Left renal cortex interstitium (tissue), 4 donors: ENCODE results near the gene MTREX. TPM values are rescaled to one million over a fixed set of nuclear protein-coding genes. Genes with fewer than 3 reads are reported as not detected.

ENCODE experiments used
- DNase-seq, 4 donors: peaks; one replicate each; pipeline ENCODE4 v3.0.0-alpha.2; 2013; ENCODE audit warnings: low read depth in 4 of 4, low spot score in 2 of 4, missing footprints in 1 of 4
- polyA plus RNA-seq, 4 donors: library from polyadenylated mRNA; unstranded; fragments of 120-200 nt; gene quantifications; one replicate each; pipeline ENCODE4 v1.2.1, GENCODE V29; 2013; ENCODE audit not compliant: insufficient read length in 4 of 4

Gene MTREX
- polyA plus RNA-seq, 4 donors = 83.4 to 114 (median 97.8) TPM

- DNase-seq = no peak
These were observed 111.5 kb downstream of the MTREX start for GRCh38 chr5:55418994-55419968.

- DNase-seq = no peak
These were observed 113.3 kb downstream of the MTREX start for GRCh38 chr5:55421074-55421529.

- no peak for DNase-seq
These were observed 118.7 kb downstream of the MTREX start for GRCh38 chr5:55426455-55426854.

GRCh38 chr5:55427157-55427556 is 119.4 kb downstream of the MTREX start:
- no peak for DNase-seq

GRCh38 chr5:55429221-55429612 is 121.4 kb downstream of the MTREX start:
- DNase-seq = no peak

GRCh38 chr5:55429613-55430253 is 121.9 kb downstream of the MTREX start:
- DNase-seq = no peak

- no peak for DNase-seq
These were observed 124.8 kb downstream of the MTREX start for GRCh38 chr5:55432549-55432948.

- no peak for DNase-seq
These were observed 129.7 kb downstream of the MTREX start for GRCh38 chr5:55437452-55437851.

GRCh38 chr5:55437859-55438206 is 130.0 kb downstream of the MTREX start:
- no peak for DNase-seq

- DNase-seq = peak in 3 of 4 donors; percentile 47 to 65 (median 56)
These were observed 131.2 kb downstream of the MTREX start for GRCh38 chr5:55438998-55439397.

- no peak for DNase-seq
These were observed 132.4 kb downstream of the MTREX start for GRCh38 chr5:55440188-55440646.

- no peak for DNase-seq
These were observed 133.4 kb downstream of the MTREX start for GRCh38 chr5:55441107-55441771.

GRCh38 chr5:55441954-55442353 is 134.2 kb downstream of the MTREX start:
- DNase-seq = no peak

GRCh38 chr5:55445791-55446190 is 138.0 kb downstream of the MTREX start:
- DNase-seq = no peak

GRCh38 chr5:55446640-55447351 is 139.0 kb downstream of the MTREX start:
- DNase-seq = no peak

- DNase-seq = no peak
These were observed 142.4 kb downstream of the MTREX start for GRCh38 chr5:55450050-55450765.

- no peak for DNase-seq
These were observed 144.2 kb downstream of the MTREX start for GRCh38 chr5:55451976-55452375.

- no peak for DNase-seq
These were observed 145.4 kb downstream of the MTREX start for GRCh38 chr5:55453211-55453610.

GRCh38 chr5:55454282-55454681 is 146.5 kb downstream of the MTREX start:
- DNase-seq = no peak
